HepG2 (cell line): Measurements from ENCODE around the gene ZNF500. TPM values are rescaled to one million over a fixed set of nuclear protein-coding genes. Genes with fewer than 3 reads are reported as not detected.

Experiments used
- ARNTL ChIP-seq: sonication (generic); formaldehyde crosslinking; IDR thresholded peaks from 2 replicates; pipeline ENCODE4 v1.4.0; 2020; ENCODE audit warnings: mild to moderate bottlenecking, missing genetic modification reagents
- ATM ChIP-seq: fragments of 450-650 bp; IDR thresholded peaks from 2 replicates; pipeline ENCODE4 v1.7.1; 2017; ENCODE audit warnings: mild to moderate bottlenecking, borderline replicate concordance
- CCAR2 ChIP-seq: fragments of 200-400 bp; formaldehyde crosslinking; optimal IDR thresholded peaks from 2 replicates; pipeline ENCODE3; 2018; ENCODE audit warnings: low read depth, mild to moderate bottlenecking, low read length, moderate library complexity
- DRAP1 ChIP-seq: IDR thresholded peaks from 2 replicates; pipeline ENCODE4 v1.6.1; 2016; ENCODE audit warnings: missing genetic modification reagents, missing compliant biosample characterization
- FOXA1 ChIP-seq, 2 experiments: fragments of 450-650 bp in 1 of 2; sonication (generic) in 1 of 2; formaldehyde crosslinking in 1 of 2; IDR thresholded peaks; 2 replicates each; pipeline versions ENCODE4 v1.4.0 to v1.6.1; 2016 to 2020; ENCODE audit warnings: missing genetic modification reagents in 1 of 2
- HMG20A ChIP-seq: IDR thresholded peaks from 2 replicates; pipeline ENCODE4 v1.6.1; 2016; ENCODE audit warnings: borderline replicate concordance
- MAFF ChIP-seq: IDR thresholded peaks from 2 replicates; pipeline ENCODE4 v1.6.1; 2011; ENCODE audit warnings: low read depth, low read length, improper control_type of control experiment
- NCOR1 ChIP-seq: fragments of 200-600 bp; sonication (generic); IDR thresholded peaks from 2 replicates; pipeline ENCODE4 v1.7.0; 2017; ENCODE audit warnings: antibody characterized with exemption, low read length, borderline replicate concordance
- PRDM15 ChIP-seq: sonication (generic); formaldehyde crosslinking; IDR thresholded peaks from 2 replicates; pipeline ENCODE4 v1.4.0; 2020; ENCODE audit warnings: missing genetic modification reagents
- PRMT3 ChIP-seq: sonication (generic); formaldehyde crosslinking; IDR thresholded peaks from 2 replicates; pipeline ENCODE4 v1.8.1; 2022; ENCODE audit warnings: low read depth, mild to moderate bottlenecking, moderate library complexity, missing genetic modification reagents, borderline replicate concordance
- SMAD3 ChIP-seq: sonication (generic); formaldehyde crosslinking; IDR thresholded peaks from 2 replicates; pipeline ENCODE4 v1.4.0; 2020; ENCODE audit warnings: missing genetic modification reagents
- SUZ12 ChIP-seq: fragments of 150-350 bp; IDR thresholded peaks from 2 replicates; pipeline ENCODE4 v1.6.1; 2014; ENCODE audit warnings: low read depth, low read length
- ZEB1 ChIP-seq: IDR thresholded peaks from 2 replicates; pipeline ENCODE4 v1.6.1; 2012; ENCODE audit warnings: mild to moderate bottlenecking, low read depth, inconsistent platforms; ENCODE audit not compliant: insufficient replicate concordance
- ZMYM3 ChIP-seq: sonication (generic); formaldehyde crosslinking; IDR thresholded peaks from 2 replicates; pipeline ENCODE4 v1.5.1; 2020; ENCODE audit warnings: mild to moderate bottlenecking, missing genetic modification reagents
- ZNF256 ChIP-seq: sonication (generic); formaldehyde crosslinking; conservative IDR thresholded peaks from 2 replicates; pipeline ENCODE4 v1.4.0; 2020; ENCODE audit warnings: missing genetic modification reagents
- ZNF713 ChIP-seq: sonication (generic); formaldehyde crosslinking; IDR thresholded peaks from 2 replicates; pipeline ENCODE4 v1.4.0; 2020; ENCODE audit warnings: mild to moderate bottlenecking, missing genetic modification reagents
- ZNF770 ChIP-seq: sonication (generic); formaldehyde crosslinking; IDR thresholded peaks from 2 replicates; pipeline ENCODE4 v1.5.0; 2020; ENCODE audit warnings: mild to moderate bottlenecking, missing genetic modification reagents
- ZSCAN29 ChIP-seq: sonication (generic); formaldehyde crosslinking; conservative IDR thresholded peaks from 2 replicates; pipeline ENCODE4 v1.4.0; 2020; ENCODE audit warnings: mild to moderate bottlenecking, missing genetic modification reagents
- polyA plus RNA-seq, 8 experiments: library from polyadenylated mRNA; depleted of rRNA in 3 of 8; stranded (reverse) in 7 of 8; unstranded in 1 of 8; fragments of >200 nt; fragmentation: Illumina TruSeq in 4 of 8; extraction: Trizol in 4 of 8; gene quantifications; 2 replicates each; pipeline versions ENCODE4 v1.2.1 to v1.2.3, GENCODE V29; 2011 to 2016; ENCODE audit warnings: low read depth in 4 of 8, missing spikeins in 1 of 8, mixed read lengths in 1 of 8; ENCODE audit not compliant: insufficient read depth in 1 of 8
- total RNA-seq, 5 experiments: library from RNA; depleted of rRNA; stranded (reverse); fragments of >200 nt; fragmentation: Illumina TruSeq; extraction: Trizol; gene quantifications; 2 replicates each; pipeline ENCODE4 v1.2.3, GENCODE V29; 2016; ENCODE audit warnings: low read depth in 1 of 5
- TF ChIP-seq, protein P1 (sequence below): sonication (generic); formaldehyde crosslinking; IDR thresholded peaks from 2 replicates; pipeline ENCODE4 v1.4.0; 2020; ENCODE audit warnings: missing genetic modification reagents, borderline replicate concordance

The ZNF500 gene
- total and polyA plus RNA-seq, 2 of the 13 experiments (the other 11 are each of a cell fraction or from before 2014, with no cell fraction given), result 6.1 to 12.2 TPM

DNA sequence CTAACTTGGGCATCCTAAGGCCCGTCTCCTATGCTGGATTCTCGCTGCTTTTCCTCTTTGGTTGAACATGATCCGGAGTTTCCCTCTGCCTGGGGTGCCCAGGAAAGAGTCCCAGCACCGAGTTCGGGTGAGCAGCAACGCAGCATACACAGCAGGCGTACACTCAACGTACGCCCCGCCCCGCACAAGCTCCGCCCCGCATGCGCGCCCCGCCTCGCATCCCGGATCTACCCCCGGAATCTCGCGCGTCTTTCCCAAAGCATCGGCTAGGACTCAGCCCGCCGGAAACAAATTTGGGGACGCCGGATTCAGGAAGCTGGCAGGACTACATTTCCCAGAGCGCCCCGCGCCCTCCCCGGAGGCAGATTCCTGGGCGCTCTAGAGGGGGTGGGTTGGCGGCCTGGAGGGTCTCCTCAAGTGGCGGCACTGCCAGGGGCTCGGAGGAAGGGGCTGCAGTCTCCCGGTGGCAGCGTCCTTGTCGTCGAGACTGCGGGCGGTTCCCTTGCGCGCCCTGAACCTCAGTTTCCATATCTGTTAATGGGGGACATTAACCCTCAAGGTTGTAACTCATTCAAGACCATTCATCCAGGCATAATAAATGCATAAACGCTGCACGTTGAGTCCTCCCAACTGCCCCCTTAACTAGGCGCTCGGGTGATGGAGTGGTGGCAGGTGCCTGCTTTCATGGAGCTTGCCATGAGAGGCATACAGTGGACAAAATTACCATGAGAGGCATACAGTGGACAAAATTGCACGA, 1.8 kb upstream of the ZNF500 start (continued):
- no peak for TF ChIP-seq ZEB1
- peak; percentile 69 for TF ChIP-seq SUZ12
- peak; percentile 7; the same call in 1 of the 2 replicates for TF ChIP-seq PRMT3 (CRISPR knock-in tag)
- no peak for TF ChIP-seq CCAR2
- 0 out of 2 replicates have a peak, but pooled peaks have one; percentile 57 for TF ChIP-seq ZNF256 (CRISPR knock-in tag)
- no peak for TF ChIP-seq ZNF770 (CRISPR knock-in tag)
- no peak for TF ChIP-seq NCOR1
- 0 out of 2 replicates have a peak, but pooled peaks have one; percentile 15 for TF ChIP-seq HMG20A (CRISPR knock-in tag)
- TF ChIP-seq ZMYM3 (CRISPR knock-in tag), result peak; percentile 98
- peak; percentile 85 for TF ChIP-seq DRAP1 (CRISPR knock-in tag)
- peak; percentile 40; the same call in 1 of the 2 replicates for TF ChIP-seq ARNTL (CRISPR knock-in tag)
- no peak for TF ChIP-seq FOXA1 (IDR thresholded peaks at IDR 0.05)
- TF ChIP-seq FOXA1 (CRISPR knock-in tag; IDR thresholded peaks at IDR 0.05), result 0 out of 2 replicates have a peak, but pooled peaks have one; percentile 6
- TF ChIP-seq ZSCAN29 (CRISPR knock-in tag), result 0 out of 2 replicates have a peak, but pooled peaks have one; percentile 57
- TF ChIP-seq MAFF, result no peak
- no peak for TF ChIP-seq PRDM15 (CRISPR knock-in tag)
- TF ChIP-seq SMAD3 (CRISPR knock-in tag), result 0 out of 2 replicates have a peak, but pooled peaks have one; percentile 49
- no peak for TF ChIP-seq ATM
- no peak for TF ChIP-seq ZNF713 (CRISPR knock-in tag)
- TF ChIP-seq, protein P1, sequence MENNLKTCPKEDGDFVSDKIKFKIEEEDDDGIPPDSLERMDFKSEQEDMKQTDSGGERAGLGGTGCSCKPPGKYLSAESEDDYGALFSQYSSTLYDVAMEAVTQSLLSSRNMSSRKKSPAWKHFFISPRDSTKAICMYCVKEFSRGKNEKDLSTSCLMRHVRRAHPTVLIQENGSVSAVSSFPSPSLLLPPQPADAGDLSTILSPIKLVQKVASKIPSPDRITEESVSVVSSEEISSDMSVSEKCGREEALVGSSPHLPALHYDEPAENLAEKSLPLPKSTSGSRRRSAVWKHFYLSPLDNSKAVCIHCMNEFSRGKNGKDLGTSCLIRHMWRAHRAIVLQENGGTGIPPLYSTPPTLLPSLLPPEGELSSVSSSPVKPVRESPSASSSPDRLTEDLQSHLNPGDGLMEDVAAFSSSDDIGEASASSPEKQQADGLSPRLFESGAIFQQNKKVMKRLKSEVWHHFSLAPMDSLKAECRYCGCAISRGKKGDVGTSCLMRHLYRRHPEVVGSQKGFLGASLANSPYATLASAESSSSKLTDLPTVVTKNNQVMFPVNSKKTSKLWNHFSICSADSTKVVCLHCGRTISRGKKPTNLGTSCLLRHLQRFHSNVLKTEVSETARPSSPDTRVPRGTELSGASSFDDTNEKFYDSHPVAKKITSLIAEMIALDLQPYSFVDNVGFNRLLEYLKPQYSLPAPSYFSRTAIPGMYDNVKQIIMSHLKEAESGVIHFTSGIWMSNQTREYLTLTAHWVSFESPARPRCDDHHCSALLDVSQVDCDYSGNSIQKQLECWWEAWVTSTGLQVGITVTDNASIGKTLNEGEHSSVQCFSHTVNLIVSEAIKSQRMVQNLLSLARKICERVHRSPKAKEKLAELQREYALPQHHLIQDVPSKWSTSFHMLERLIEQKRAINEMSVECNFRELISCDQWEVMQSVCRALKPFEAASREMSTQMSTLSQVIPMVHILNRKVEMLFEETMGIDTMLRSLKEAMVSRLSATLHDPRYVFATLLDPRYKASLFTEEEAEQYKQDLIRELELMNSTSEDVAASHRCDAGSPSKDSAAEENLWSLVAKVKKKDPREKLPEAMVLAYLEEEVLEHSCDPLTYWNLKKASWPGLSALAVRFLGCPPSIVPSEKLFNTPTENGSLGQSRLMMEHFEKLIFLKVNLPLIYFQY (CRISPR knock-in tag), result no peak
